ENCODE results near the gene PLK2.

DNA sequence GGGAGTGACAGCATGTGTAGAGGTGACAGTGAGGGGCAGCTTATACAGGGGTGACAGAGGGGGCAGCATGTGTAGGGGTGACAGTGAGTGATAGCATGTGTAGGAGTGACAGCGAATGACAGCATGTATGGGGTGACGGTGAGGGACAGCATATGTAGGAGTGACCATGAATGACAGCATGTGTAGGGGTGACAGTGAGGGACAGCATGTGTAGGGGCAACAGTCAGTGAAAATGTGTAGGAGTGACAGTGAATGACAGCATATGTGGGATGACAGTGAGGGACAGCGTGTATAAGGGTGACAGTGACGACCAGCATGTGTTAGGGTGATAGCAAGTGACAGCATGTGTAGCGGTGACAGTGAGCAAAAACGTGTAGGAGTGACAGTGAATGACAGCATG lies 21.9 kb upstream of the PLK2 start:
- TF ChIP-seq CTCF (IDR thresholded peaks at IDR 0.05): no peak
- no peak for TF ChIP-seq POLR2A (IDR thresholded peaks at IDR 0.05)
- TF ChIP-seq EP300 (IDR thresholded peaks at IDR 0.05): no peak
- TF ChIP-seq POLR2AphosphoS5 (IDR thresholded peaks at IDR 0.05): no peak
